T-cell (primary cell): ENCODE measurements around the gene GCK. TPM values are rescaled to one million over a fixed set of nuclear protein-coding genes. Genes with fewer than 3 reads are reported as not detected.

Experiments used
- ATAC-seq, 4 experiments: fragments of 200-7000 bp in 3 of 4; fragments of 150-1000 bp in 1 of 4; cut with Tn5 transposase; replicated peaks in 1 of 4; 1 replicate in 3 of 4; 2 replicates in 1 of 4; pipeline ENCODE4 v1.10.0; 2021; ENCODE audit warnings: moderate library complexity in 3 of 4, mild to moderate bottlenecking in 2 of 4, moderate number of reproducible peaks in 1 of 4
- CTCF ChIA-PET, 2 donors: fragments of 300-600 bp; sonication (Branson Sonifier 250); formaldehyde crosslinking; loops; one replicate each; lab custom pipeline; 2022; ENCODE audit warnings: antibody characterized with exemption in 2 of 2; lab: Charles Lee
- POLR2A ChIA-PET, 2 donors: fragments of 300-600 bp; sonication (Branson Sonifier 250); formaldehyde crosslinking; loops; one replicate each; lab custom pipeline; 2022; ENCODE audit warnings: antibody characterized with exemption in 2 of 2; lab: Charles Lee
- DNase-seq, 35 experiments: peaks; one replicate each; pipeline versions ENCODE4 v3.0.0 to v3.0.0-alpha.2; 2013 to 2023
- H3K27ac ChIP-seq: one replicate; pipeline ENCODE4 v1.5.1; 2013; ENCODE audit warnings: low read length
- H3K27me3 ChIP-seq, 2 experiments: replicated peaks in 1 of 2; 1 replicate in 1 of 2; 2 replicates in 1 of 2; pipeline versions ENCODE4 v1.6.1 to v1.7.0; 2013; ENCODE audit warnings: low read length in 1 of 2, mixed read lengths in 1 of 2; ENCODE audit not compliant: control insufficient read depth in 2 of 2, insufficient read depth in 2 of 2; ENCODE audit errors: extremely low read depth in 1 of 2
- H3K36me3 ChIP-seq, 2 donors: 1 replicate in 1 of 2; 2 replicates in 1 of 2; pipeline versions ENCODE4 v1.6.1 to v1.7.0; 2013; ENCODE audit warnings: low read length in 1 of 2; ENCODE audit not compliant: control insufficient read depth in 2 of 2, insufficient read depth in 1 of 2; ENCODE audit errors: extremely low read depth in 1 of 2
- H3K4me1 ChIP-seq, 2 experiments: 1 replicate in 1 of 2; 2 replicates in 1 of 2; pipeline versions ENCODE4 v1.6.1 to v1.7.0; 2013; ENCODE audit warnings: low read length in 2 of 2, mixed read lengths in 1 of 2; ENCODE audit not compliant: insufficient read depth in 2 of 2, control insufficient read depth in 1 of 2; ENCODE audit errors: extremely low read depth in 1 of 2
- H3K4me3 ChIP-seq, 2 donors: 1 replicate in 1 of 2; 2 replicates in 1 of 2; pipeline versions ENCODE4 v1.5.1 to v1.7.0; 2013; ENCODE audit warnings: mild to moderate bottlenecking in 2 of 2, low read length in 1 of 2, moderate library complexity in 1 of 2; ENCODE audit not compliant: control insufficient read depth in 1 of 2; ENCODE audit errors: extremely low read depth in 1 of 2
- H3K9me3 ChIP-seq: 2 replicates; pipeline ENCODE4 v1.7.0; 2013
- H3K27ac Mint-ChIP-seq, 2 donors: one replicate each; pipeline ENCODE4 v1.8.0; 2020 to 2021; ENCODE audit warnings: mild to moderate bottlenecking in 2 of 2, mixed read lengths in 2 of 2
- H3K27me3 Mint-ChIP-seq, 2 donors: one replicate each; pipeline ENCODE4 v1.8.0; 2021 to 2022; ENCODE audit warnings: mixed read lengths in 2 of 2
- H3K36me3 Mint-ChIP-seq: one replicate; pipeline ENCODE4 v1.8.0; 2021; ENCODE audit warnings: mixed read lengths
- H3K4me1 Mint-ChIP-seq, 3 donors: one replicate each; pipeline ENCODE4 v1.8.0; 2020 to 2022; ENCODE audit warnings: mixed read lengths in 3 of 3, mild to moderate bottlenecking in 1 of 3
- H3K4me3 Mint-ChIP-seq, 3 donors: one replicate each; pipeline ENCODE4 v1.8.0; 2020 to 2022; ENCODE audit warnings: mild to moderate bottlenecking in 3 of 3, mixed read lengths in 3 of 3, moderate library complexity in 3 of 3
- H3K9me3 Mint-ChIP-seq, 3 donors: one replicate each; pipeline ENCODE4 v1.8.0; 2020 to 2022; ENCODE audit warnings: mixed read lengths in 3 of 3
- WGBS: methylation state at CpG from one replicate; pipeline ENCODE4 v1.1.5; 2013; ENCODE audit warnings: missing lambda C conversion rate; ENCODE audit not compliant: insufficient coverage; 5-methylcytosine and 5-hydroxymethylcytosine counted together
- total RNA-seq, 35 experiments: library from RNA in 6 of 35; stranded (reverse) in 6 of 35; fragments of 120-200 nt in 1 of 35; gene quantifications; one replicate each; pipeline versions ENCODE4 v1.2.1 to v1.2.4 and lab custom pipeline; 2013 to 2026

Gene GCK
- total RNA-seq, 5 donors from 2014 or later (not counting 1 experiment from before 2014, with no cell fraction given) = 0.28 to 0.82 (median 0.43) TPM; not detected in 1

DNA sequence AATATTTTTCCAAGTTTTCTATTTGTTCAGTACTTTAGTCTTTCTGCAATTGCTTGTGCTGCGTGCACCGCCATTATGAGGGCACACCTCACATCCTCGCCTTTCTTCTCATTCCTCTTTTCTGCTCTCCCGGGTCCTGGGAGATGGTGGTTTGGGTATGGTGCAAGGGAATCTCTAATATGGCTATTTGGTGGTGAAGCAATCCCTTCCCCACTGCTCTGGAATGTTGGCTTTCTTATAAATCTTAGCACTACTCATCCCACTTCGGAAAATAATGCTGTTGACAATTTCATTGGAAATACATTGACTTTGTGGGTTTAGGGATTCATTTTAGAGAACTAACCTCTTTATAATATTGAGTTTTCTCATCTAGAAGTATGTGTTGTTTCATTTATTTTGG, 1.9 kb upstream of the GCK start:
- H3K4me3 ChIP-seq = no peak overlapping the region
- H3K27me3 Mint-ChIP-seq = peaks cover 0 to 12% of the 10 kb centered on the region in 2 donors
- no peak overlapping the region for H3K27ac Mint-ChIP-seq
- H3K27me3 ChIP-seq = peaks cover 0 to 41% of the 10 kb centered on the region in 2 experiments
- ChIA-PET POLR2A (no interaction called here), CTCF (no interaction called here)
- no peaks in the 10 kb centered on the region for H3K4me1 ChIP-seq
- H3K9me3 ChIP-seq = no peaks in the 10 kb centered on the region
- no peak overlapping the region for H3K27ac ChIP-seq
- DNase-seq (no peak), ATAC-seq (no peak)
- H3K4me1 Mint-ChIP-seq = no peaks in the 10 kb centered on the region
- no peaks in the 10 kb centered on the region for H3K36me3 Mint-ChIP-seq
- no peak overlapping the region for H3K4me3 Mint-ChIP-seq
- WGBS = no CpG with 5 or more reads among the region's 5 CpGs
- H3K9me3 Mint-ChIP-seq = no peaks in the 10 kb centered on the region
- H3K36me3 ChIP-seq = no peaks in the 10 kb centered on the region

DNA sequence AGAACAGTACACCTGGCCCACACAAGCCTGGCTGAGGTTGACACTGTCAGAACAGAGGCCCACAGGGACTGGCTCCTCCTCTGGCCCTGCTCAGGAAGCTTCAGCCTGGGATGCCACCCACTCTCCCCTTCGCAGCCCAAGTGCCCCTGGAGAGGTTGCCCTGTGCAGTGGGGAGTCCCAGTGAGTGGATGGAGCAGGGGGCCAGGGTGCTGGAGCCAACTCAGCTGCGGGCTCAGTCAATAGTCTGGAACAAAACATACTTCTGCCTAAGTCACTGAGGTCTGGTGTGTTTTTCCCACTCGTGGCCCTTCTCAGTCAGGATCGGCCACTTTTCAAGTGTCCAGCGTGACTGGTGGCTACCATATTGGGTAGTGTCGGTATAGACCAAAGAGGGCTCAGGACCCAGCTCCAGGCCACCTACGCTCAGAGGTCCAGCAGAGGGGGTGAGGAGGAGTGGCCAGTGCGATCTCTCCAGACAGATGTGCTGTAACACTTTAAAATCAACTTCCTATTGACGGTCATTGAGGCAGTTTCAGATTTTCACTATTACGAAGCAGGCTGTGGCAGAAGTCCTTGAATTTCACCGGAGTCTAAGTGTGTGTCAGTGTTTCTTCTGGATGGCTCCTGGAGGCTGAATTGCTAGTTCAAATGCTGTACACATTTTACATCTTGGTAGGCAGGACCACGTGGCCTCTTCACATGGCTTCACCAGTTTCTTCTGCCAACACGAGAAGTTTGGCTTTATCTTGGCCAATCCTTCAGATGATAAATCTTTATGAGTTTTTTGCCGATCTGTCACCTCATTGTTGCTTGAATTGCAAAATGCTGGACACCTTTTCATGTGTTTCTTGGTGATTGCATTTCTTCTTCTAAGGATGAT, 994 bp upstream of the GCK start:
- 84% methylated on average over 8 of the region's 14 CpGs for WGBS
- peaks cover 0 to 41% of the 10 kb centered on the region in 2 experiments for H3K27me3 ChIP-seq
- ATAC-seq (no peak), DNase-seq (no peak)
- no peak overlapping the region for H3K4me3 Mint-ChIP-seq
- ChIA-PET POLR2A (no interaction called here), CTCF (no interaction called here)
- H3K9me3 Mint-ChIP-seq = no peaks in the 10 kb centered on the region
- H3K27me3 Mint-ChIP-seq = peaks cover 0 to 12% of the 10 kb centered on the region in 2 donors
- no peaks in the 10 kb centered on the region for H3K36me3 ChIP-seq
- H3K27ac Mint-ChIP-seq = no peak overlapping the region
- no peaks in the 10 kb centered on the region for H3K4me1 ChIP-seq
- no peaks in the 10 kb centered on the region for H3K4me1 Mint-ChIP-seq
- no peak overlapping the region for H3K4me3 ChIP-seq
- no peaks in the 10 kb centered on the region for H3K9me3 ChIP-seq
- H3K36me3 Mint-ChIP-seq = no peaks in the 10 kb centered on the region
- H3K27ac ChIP-seq = no peak overlapping the region

DNA sequence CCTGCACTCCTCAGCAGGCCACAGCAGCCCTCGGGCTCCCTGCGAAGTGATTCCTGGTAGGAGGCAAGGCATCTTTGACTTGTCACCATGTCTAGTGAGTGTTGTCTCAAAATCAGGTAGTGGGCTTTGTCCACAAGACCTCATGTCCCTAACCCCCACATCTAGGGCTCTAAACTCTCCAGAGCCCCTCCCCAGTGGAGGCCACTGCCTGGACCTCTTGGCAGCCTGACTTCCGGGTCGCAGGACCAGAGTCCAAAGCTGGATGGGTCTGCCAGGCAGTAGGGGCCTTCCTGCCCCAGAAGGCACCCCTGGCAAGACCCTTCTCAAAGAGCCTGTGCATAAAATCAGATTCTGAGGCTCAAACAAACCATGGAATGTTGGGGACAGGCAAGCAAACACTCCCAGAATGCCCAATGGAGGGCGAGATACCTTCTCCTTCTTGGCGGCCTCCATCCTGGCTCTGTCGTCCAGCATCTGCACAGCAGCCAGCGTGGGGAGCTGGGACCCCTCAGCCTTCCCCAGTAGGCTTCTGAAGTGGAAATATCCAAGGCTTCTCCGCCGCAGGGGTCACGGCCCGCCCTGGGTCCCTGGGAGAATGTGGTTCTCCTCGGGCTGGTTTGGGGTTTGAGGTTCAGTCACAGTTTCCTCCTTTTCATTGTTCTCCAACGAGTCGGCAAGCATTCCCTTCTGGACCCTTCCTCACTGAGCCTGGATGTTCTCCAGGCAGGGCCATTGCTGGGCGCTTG, 586 bp downstream of the GCK start:
- ATAC-seq (no peak), DNase-seq (no peak)
- no peak overlapping the region for H3K4me3 ChIP-seq
- no peak overlapping the region for H3K27ac Mint-ChIP-seq
- H3K4me3 Mint-ChIP-seq = no peak overlapping the region
- H3K4me1 ChIP-seq = no peaks in the 10 kb centered on the region
- no peaks in the 10 kb centered on the region for H3K36me3 ChIP-seq
- no peaks in the 10 kb centered on the region for H3K4me1 Mint-ChIP-seq
- no peaks in the 10 kb centered on the region for H3K9me3 Mint-ChIP-seq
- ChIA-PET CTCF (no interaction called here), POLR2A (no interaction called here)
- H3K27me3 Mint-ChIP-seq = peaks cover 0 to 6% of the 10 kb centered on the region in 2 donors
- no peaks in the 10 kb centered on the region for H3K9me3 ChIP-seq
- WGBS = 66% methylated on average over 8 of the region's 16 CpGs
- H3K27ac ChIP-seq = no peak overlapping the region
- H3K36me3 Mint-ChIP-seq = no peaks in the 10 kb centered on the region
- H3K27me3 ChIP-seq = peaks cover 0 to 35% of the 10 kb centered on the region in 2 experiments

DNA sequence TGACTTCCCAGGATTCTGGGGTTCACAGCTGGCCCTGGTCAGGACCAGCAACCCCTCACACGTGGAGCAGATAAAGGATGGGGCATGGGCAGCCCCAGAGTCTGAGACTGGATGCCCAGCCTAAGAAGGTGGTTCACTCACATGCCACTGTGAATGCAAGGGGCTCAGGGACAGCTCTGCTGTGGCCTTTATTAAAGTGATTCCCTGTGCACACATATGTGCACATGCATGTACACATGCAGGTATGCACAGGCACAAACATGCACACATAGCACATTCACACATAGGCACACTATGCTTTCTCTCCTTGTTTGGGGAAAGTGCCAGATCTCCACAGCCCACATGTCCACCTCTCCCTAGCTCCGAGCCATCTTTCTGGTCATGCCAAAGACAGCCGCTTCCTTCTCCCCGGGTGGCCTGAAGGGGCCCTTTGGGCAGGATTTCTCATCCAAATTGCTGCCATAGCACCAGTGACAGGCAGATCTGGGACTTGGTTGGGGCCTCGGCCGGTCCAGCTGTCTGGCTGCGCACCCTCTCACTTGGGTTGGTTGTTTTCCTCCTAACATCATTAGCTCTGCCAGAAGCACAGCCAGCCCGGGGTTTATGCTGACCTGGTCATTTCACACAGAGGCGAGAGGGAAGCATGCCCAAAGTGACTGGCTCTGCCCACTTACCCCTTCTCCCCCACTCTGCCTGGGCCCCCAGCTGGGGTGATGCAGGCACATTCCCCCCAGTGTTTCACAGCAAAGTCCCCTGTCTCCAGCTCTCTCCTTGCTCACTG, 1.4 kb downstream of the GCK start:
- H3K27ac Mint-ChIP-seq = no peak overlapping the region
- peaks cover 0 to 5% of the 10 kb centered on the region in 2 donors for H3K27me3 Mint-ChIP-seq
- no peaks in the 10 kb centered on the region for H3K4me1 ChIP-seq
- H3K4me3 ChIP-seq = no peak overlapping the region
- 82% methylated on average over 9 of the region's 9 CpGs for WGBS
- H3K9me3 Mint-ChIP-seq = peaks cover 0 to 4% (median 0%) of the 10 kb centered on the region in 3 donors
- DNase-seq (no peak), ATAC-seq (no peak)
- ChIA-PET CTCF (no interaction called here), POLR2A (no interaction called here)
- H3K36me3 ChIP-seq = no peaks in the 10 kb centered on the region
- no peak overlapping the region for H3K4me3 Mint-ChIP-seq
- H3K27me3 ChIP-seq = peaks cover 0 to 33% of the 10 kb centered on the region in 2 experiments
- H3K9me3 ChIP-seq = no peaks in the 10 kb centered on the region
- no peaks in the 10 kb centered on the region for H3K4me1 Mint-ChIP-seq
- no peaks in the 10 kb centered on the region for H3K36me3 Mint-ChIP-seq
- H3K27ac ChIP-seq = no peak overlapping the region

DNA sequence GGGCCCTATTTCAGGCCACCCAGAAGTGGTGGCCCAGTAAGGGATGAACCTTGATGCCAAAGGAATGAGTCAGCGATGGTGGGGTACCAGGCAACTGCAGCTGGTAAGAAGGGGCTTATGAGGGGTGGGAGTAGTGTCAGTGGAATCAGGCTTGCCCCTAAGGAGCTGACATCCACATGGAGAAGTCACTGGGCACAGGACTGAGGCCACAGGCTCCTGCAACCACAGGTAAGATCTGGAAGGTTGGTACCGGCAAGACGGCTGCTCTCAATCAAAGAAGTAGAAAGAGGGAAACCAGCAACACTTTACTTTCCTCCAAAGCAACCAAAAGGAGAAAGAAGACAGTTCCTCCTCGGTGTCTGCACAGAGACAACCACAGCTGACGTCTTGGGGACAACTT, 2.5 kb downstream of the GCK start:
- ATAC-seq (no peak), DNase-seq (no peak)
- Histone ChIP-seq H3K27ac (no peak overlapping the region), H3K9me3 (no peaks in the 10 kb centered on the region), H3K27me3 (peaks cover 0 to 29% of the 10 kb centered on the region in 2 experiments), H3K36me3 (no peaks in the 10 kb centered on the region), H3K4me1 (no peaks in the 10 kb centered on the region), H3K4me3 (no peak overlapping the region)
- ChIA-PET POLR2A (interaction anchor here in 1 of 2 donors (0.5 kb wide), 1 partner anchor 15 kb away, joined by 4 read pairs; no protein-coding TSS in a partner anchor), CTCF (interaction anchor here in 1 of 2 donors (0.6 kb wide), 1 partner anchor 101 kb away, joined by 4 read pairs; no protein-coding TSS in a partner anchor)
- H3K4me1 Mint-ChIP-seq = no peaks in the 10 kb centered on the region
- H3K36me3 Mint-ChIP-seq = no peaks in the 10 kb centered on the region
- no CpG with 5 or more reads among the region's 5 CpGs for WGBS
- H3K9me3 Mint-ChIP-seq = peaks cover 0 to 8% (median 0%) of the 10 kb centered on the region in 3 donors
- no peak overlapping the region for H3K4me3 Mint-ChIP-seq
- no peaks in the 10 kb centered on the region for H3K27me3 Mint-ChIP-seq
- no peak overlapping the region for H3K27ac Mint-ChIP-seq

DNA sequence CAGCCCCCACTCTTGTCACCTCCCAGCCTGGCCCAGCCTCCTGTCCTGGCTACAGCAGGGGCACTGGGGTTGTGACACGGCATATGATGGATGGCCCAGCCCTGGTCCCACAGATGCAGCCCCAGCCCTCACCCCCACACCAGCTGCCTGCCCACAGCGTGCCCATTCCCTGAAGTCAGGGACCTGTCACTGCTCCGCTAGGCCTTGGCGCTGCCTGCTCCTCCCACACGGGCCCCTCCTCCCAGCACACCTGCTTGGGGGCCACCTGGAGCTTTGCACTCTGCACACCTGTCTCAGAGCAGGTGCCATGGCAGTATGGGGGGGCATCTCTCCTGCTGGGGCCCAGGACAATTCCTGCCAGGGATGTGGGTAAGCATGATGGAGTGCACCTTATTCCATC, 3.5 kb downstream of the GCK start:
- DNase-seq = no peak
- Mint-ChIP-seq H3K36me3 (no peaks in the 10 kb centered on the region), H3K27me3 (no peaks in the 10 kb centered on the region), H3K27ac (no peak overlapping the region), H3K4me3 (no peak overlapping the region), H3K9me3 (peaks cover 0 to 8% (median 0%) of the 10 kb centered on the region in 3 donors), H3K4me1 (no peaks in the 10 kb centered on the region)
- Histone ChIP-seq H3K9me3 (no peaks in the 10 kb centered on the region), H3K4me1 (no peaks in the 10 kb centered on the region), H3K27ac (no peak overlapping the region), H3K27me3 (peaks cover 0 to 28% of the 10 kb centered on the region in 2 experiments), H3K36me3 (no peaks in the 10 kb centered on the region), H3K4me3 (no peak overlapping the region)
- 78% methylated on average over 1 of the region's 5 CpGs for WGBS
- CTCF ChIA-PET = no interaction called here
- ATAC-seq = no peak
- POLR2A ChIA-PET = no interaction called here
